ENCODE measurements around the gene ADGRA3.

Gene ADGRA3

GRCh38 chr4:22417408-22417807, 98.5 kb downstream of the ADGRA3 start:
- no peak overlapping the region for H3K4me2 ChIP-seq (ENCODE audit: low read depth, low read length, poor library complexity, severe bottlenecking)
- H3K4me3 ChIP-seq (ENCODE audit: low read length, poor library complexity, severe bottlenecking): no peak overlapping the region
- no peaks in the 10 kb centered on the region for H3K9me3 ChIP-seq (ENCODE audit: insufficient read depth, low read depth, low read length)
- H3F3A ChIP-seq (ENCODE audit: low read depth): no peaks in the 10 kb centered on the region
- H3K79me2 ChIP-seq (ENCODE audit: insufficient read depth, low read length): no peaks in the 10 kb centered on the region
- H3K36me3 ChIP-seq (ENCODE audit: insufficient read depth, low read length): peaks cover 10% of the 10 kb centered on the region; the same call in 1 of the 2 replicates
- TF ChIP-seq EZH2phosphoT487 (IDR thresholded peaks at IDR 0.05; ENCODE audit: borderline replicate concordance) (no peak), CTCF (conservative IDR thresholded peaks at IDR 0.05; ENCODE audit: low read length) (no peak)
- H4K20me1 ChIP-seq (ENCODE audit: insufficient read depth, low read length, poor library complexity, severe bottlenecking): no peaks in the 10 kb centered on the region
- H2AFZ ChIP-seq (ENCODE audit: low read length): no peak overlapping the region
- peaks cover 11% of the 10 kb centered on the region for H3K4me1 ChIP-seq (ENCODE audit: insufficient read depth, low read length, poor library complexity, severe bottlenecking)
- no peak overlapping the region for H3K9ac ChIP-seq (ENCODE audit: low read depth, low read length, poor library complexity, severe bottlenecking)
- H3K9me2 ChIP-seq (replicated peaks; ENCODE audit: low read depth, low read length): no peaks in the 10 kb centered on the region
- no peaks in the 10 kb centered on the region for H3K27me3 ChIP-seq (ENCODE audit: insufficient read depth, low read length, poor library complexity, severe bottlenecking)

GRCh38 chr4:22416403-22416802, 99.5 kb downstream of the ADGRA3 start:
- peaks cover 10% of the 10 kb centered on the region; the same call in 1 of the 2 replicates for H3K36me3 ChIP-seq (ENCODE audit: insufficient read depth, low read length)

GRCh38 chr4:22414833-22415232, 101.0 kb downstream of the ADGRA3 start:
- Histone ChIP-seq H3F3A (ENCODE audit: low read depth) (no peaks in the 10 kb centered on the region), H3K4me2 (ENCODE audit: low read depth, low read length, poor library complexity, severe bottlenecking) (no peak overlapping the region), H3K9me2 (replicated peaks; ENCODE audit: low read depth, low read length) (no peaks in the 10 kb centered on the region), H3K9me3 (ENCODE audit: insufficient read depth, low read depth, low read length) (no peaks in the 10 kb centered on the region), H3K4me1 (ENCODE audit: insufficient read depth, low read length, poor library complexity, severe bottlenecking) (peaks cover 11% of the 10 kb centered on the region), H3K79me2 (ENCODE audit: insufficient read depth, low read length) (no peaks in the 10 kb centered on the region), H3K9ac (ENCODE audit: low read depth, low read length, poor library complexity, severe bottlenecking) (no peak overlapping the region), H3K4me3 (ENCODE audit: low read length, poor library complexity, severe bottlenecking) (no peak overlapping the region), H3K27me3 (ENCODE audit: insufficient read depth, low read length, poor library complexity, severe bottlenecking) (no peaks in the 10 kb centered on the region), H2AFZ (ENCODE audit: low read length) (no peak overlapping the region), H4K20me1 (ENCODE audit: insufficient read depth, low read length, poor library complexity, severe bottlenecking) (no peaks in the 10 kb centered on the region), H3K36me3 (ENCODE audit: insufficient read depth, low read length) (peaks cover 10% of the 10 kb centered on the region; the same call in 1 of the 2 replicates)
- no peak for TF ChIP-seq CTCF (conservative IDR thresholded peaks at IDR 0.05; ENCODE audit: low read length)
- TF ChIP-seq EZH2phosphoT487 (IDR thresholded peaks at IDR 0.05; ENCODE audit: borderline replicate concordance): no peak

More at GRCh38 chr4:22416403-22416802, 99.5 kb downstream of the ADGRA3 start:
- no peak overlapping the region for H3K9ac ChIP-seq (ENCODE audit: low read depth, low read length, poor library complexity, severe bottlenecking)
- peaks cover 11% of the 10 kb centered on the region for H3K4me1 ChIP-seq (ENCODE audit: insufficient read depth, low read length, poor library complexity, severe bottlenecking)
- H3K27me3 ChIP-seq (ENCODE audit: insufficient read depth, low read length, poor library complexity, severe bottlenecking): no peaks in the 10 kb centered on the region
- H3K79me2 ChIP-seq (ENCODE audit: insufficient read depth, low read length): no peaks in the 10 kb centered on the region
- H2AFZ ChIP-seq (ENCODE audit: low read length): no peak overlapping the region
- no peaks in the 10 kb centered on the region for H3K9me2 ChIP-seq (replicated peaks; ENCODE audit: low read depth, low read length)
- no peaks in the 10 kb centered on the region for H3F3A ChIP-seq (ENCODE audit: low read depth)
- no peak for TF ChIP-seq CTCF (conservative IDR thresholded peaks at IDR 0.05; ENCODE audit: low read length)
- TF ChIP-seq EZH2phosphoT487 (IDR thresholded peaks at IDR 0.05; ENCODE audit: borderline replicate concordance): no peak
- H3K4me3 ChIP-seq (ENCODE audit: low read length, poor library complexity, severe bottlenecking): no peak overlapping the region
- no peaks in the 10 kb centered on the region for H4K20me1 ChIP-seq (ENCODE audit: insufficient read depth, low read length, poor library complexity, severe bottlenecking)
- no peak overlapping the region for H3K4me2 ChIP-seq (ENCODE audit: low read depth, low read length, poor library complexity, severe bottlenecking)
- H3K9me3 ChIP-seq (ENCODE audit: insufficient read depth, low read depth, low read length): no peaks in the 10 kb centered on the region
